Kidney (tissue), 14 donors: ENCODE results near the gene ARPP19. TPM values are rescaled to one million over a fixed set of nuclear protein-coding genes. Genes with fewer than 3 reads are reported as not detected.

Experiments
- DNase-seq, 5 donors: peaks; one replicate each; pipeline ENCODE4 v3.0.0-alpha.2; 2013 to 2020
- FAIRE-seq: peaks from 2 replicates; lab custom pipeline; 2012; peaks lifted over from hg19 to GRCh38; lab: Jason Lieb, UNC
- H3K27ac ChIP-seq, 2 donors: one replicate each; pipeline ENCODE4 v1.7.0; 2013; ENCODE audit warnings: low read depth in 2 of 2, low read length in 2 of 2, inconsistent platforms in 1 of 2
- H3K27me3 ChIP-seq: one replicate; pipeline ENCODE4 v1.7.1; 2013; ENCODE audit warnings: low read length, inconsistent platforms; ENCODE audit not compliant: control insufficient read depth, insufficient read depth
- H3K36me3 ChIP-seq, 3 donors: one replicate each; pipeline versions ENCODE4 v1.7.0 to v1.7.1; 2013; ENCODE audit warnings: low read length in 3 of 3, control low read depth in 1 of 3, inconsistent platforms in 1 of 3; ENCODE audit not compliant: insufficient read depth in 3 of 3, control insufficient read depth in 2 of 3
- H3K4me1 ChIP-seq, 3 donors: one replicate each; pipeline versions ENCODE4 v1.7.0 to v1.7.1; 2013; ENCODE audit warnings: low read length in 3 of 3, inconsistent platforms in 1 of 3, low read depth in 1 of 3; ENCODE audit not compliant: control insufficient read depth in 2 of 3, insufficient read depth in 2 of 3
- H3K4me3 ChIP-seq, 3 donors: one replicate each; pipeline versions ENCODE4 v1.7.0 to v1.8.1; 2013; ENCODE audit warnings: low read length in 3 of 3, control low read depth in 1 of 3, inconsistent platforms in 1 of 3
- H3K9ac ChIP-seq, 3 donors: one replicate each; pipeline versions ENCODE4 v1.7.0 to v1.7.1; 2013; ENCODE audit warnings: low read length in 3 of 3, control low read depth in 1 of 3, inconsistent platforms in 1 of 3
- H3K9me3 ChIP-seq, 3 donors: one replicate each; pipeline versions ENCODE4 v1.7.0 to v1.7.1; 2013; ENCODE audit warnings: low read length in 3 of 3, control low read depth in 1 of 3, inconsistent platforms in 1 of 3; ENCODE audit not compliant: control insufficient read depth in 2 of 3, insufficient read depth in 1 of 3
- intact Hi-C: fragments of 100-400 bp; cut with DNase I; formaldehyde crosslinking; loops from one replicate; pipeline ENCODE4 v1.11.1; 2022
- polyA plus RNA-seq: library from polyadenylated mRNA; stranded (reverse); fragments of 350-450 nt; fragmentation: Illumina TruSeq; extraction: RNeasy Lipid Tissue Mini Kit (QIAGEN cat#74804); gene quantifications from one replicate; pipeline ENCODE4 v1.2.3, GENCODE V29; 2014; ENCODE audit warnings: low read depth, low replicate concordance; ENCODE audit not compliant: insufficient read depth
- total RNA-seq: library from RNA; stranded (reverse); fragmentation: NEBNext Ultra II Directional; extraction: Animal tissue kit (Norgen Biotek cat#: 25700); gene quantifications from one replicate; pipeline ENCODE4 v1.2.1, GENCODE V29; 2021
- TF ChIP-seq, protein P1 (sequence below): IDR thresholded peaks from 3 replicates; pipeline ENCODE4 v1.5.1; 2012; ENCODE audit warnings: mild to moderate bottlenecking, moderate library complexity, borderline replicate concordance; ENCODE audit not compliant: insufficient read depth; ENCODE audit errors: extremely low read depth
- donor health status: control.
- donor health status: control.
- donor health status: control.
- donor health status: control.
- donor health status: control.
- donor health status: DM: yes; HTN: yes; CAD: no.
- donor health status: Normal renal cell carcinoma (clear cell type).

ARPP19 gene
- total and polyA plus RNA-seq, 2 donors from 2014 or later: 43.0 to 160 TPM

DNA sequence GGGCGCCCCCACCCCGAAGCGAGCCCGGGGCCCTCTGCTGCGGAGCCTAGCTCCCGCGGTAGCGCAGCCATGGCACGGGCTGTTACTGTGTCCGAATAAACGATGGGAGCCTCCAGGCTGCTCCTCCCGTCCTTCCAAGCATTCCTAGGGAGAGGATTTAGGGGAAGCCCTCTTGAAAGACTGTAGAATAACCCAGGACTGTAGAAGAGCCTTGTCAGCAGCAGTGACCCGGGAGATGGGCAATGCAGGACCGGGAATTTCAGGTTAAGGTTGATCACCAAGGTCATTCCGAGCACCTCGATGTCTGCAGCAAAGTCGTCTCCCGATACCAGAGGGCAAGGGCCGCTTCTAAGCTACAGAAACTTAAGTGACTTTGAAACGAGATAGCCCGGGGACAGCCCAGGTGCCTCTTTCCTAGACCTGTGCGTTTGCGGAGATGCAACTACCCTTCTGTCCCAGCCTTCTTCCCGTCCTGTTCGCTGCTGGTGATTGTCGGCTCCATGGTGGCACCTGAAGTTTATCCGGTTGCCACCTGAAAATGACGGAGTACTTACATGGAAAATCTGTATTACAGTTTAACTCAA lies 39.4 kb downstream of the ARPP19 start:
- no peak for FAIRE-seq
- DNase-seq: peak in 4 of 5 donors; percentile 25 to 52 (median 44)

DNA sequence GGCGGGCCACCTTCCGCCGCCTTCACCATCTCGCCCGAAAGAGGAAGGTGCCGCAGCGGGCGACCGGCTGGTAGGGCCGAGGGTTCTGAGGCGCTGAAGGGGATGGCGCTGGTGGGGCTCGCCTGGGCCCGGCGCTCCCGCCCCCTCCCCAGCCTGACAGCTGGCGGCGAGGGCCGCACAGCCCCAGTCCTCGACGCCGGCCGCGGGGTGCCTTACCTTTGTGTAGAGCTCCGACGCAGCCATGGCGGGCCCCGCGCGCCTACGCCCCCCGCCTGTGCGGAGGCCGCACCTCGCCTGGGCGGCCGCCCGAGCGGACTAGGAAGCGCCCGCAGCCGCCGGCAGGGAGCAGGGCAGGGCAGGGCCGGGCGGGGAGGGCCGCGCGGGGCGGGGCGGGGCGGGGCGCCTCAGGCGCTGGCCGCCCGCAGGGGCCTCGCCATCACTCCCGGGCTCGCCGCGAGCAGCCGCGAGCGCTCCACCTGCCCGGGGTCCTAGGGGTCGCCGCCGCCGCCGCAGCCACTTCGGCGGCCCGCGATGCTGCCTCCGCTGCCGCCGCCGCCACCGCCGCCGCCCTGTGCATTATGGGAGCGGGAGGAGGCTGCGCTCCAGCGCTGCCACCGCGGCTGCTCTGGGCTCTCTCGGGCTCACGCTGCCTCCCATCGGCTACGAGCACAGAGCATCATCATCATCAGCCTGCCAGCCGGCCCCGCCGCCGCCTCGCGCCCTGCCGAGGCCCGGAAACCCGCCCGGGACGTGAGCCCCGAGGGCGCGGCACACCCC lies 40.1 kb downstream of the ARPP19 start, which contains the start of gene MYO5A:
MYO5A (minus strand) TSS at position 317 of the 777 bp plus-strand sequence; CDS start at position 243, 74 bp downstream.
- H3K27me3 ChIP-seq: peaks cover 19% of the 10 kb centered on the region
- H3K9me3 ChIP-seq: no peaks in the 10 kb centered on the region
- H3K4me1 ChIP-seq: peaks cover 0 to 8% (median 0%) of the 10 kb centered on the region in 3 donors
- intact Hi-C loops: no loop called here
- TF ChIP-seq, protein P1, sequence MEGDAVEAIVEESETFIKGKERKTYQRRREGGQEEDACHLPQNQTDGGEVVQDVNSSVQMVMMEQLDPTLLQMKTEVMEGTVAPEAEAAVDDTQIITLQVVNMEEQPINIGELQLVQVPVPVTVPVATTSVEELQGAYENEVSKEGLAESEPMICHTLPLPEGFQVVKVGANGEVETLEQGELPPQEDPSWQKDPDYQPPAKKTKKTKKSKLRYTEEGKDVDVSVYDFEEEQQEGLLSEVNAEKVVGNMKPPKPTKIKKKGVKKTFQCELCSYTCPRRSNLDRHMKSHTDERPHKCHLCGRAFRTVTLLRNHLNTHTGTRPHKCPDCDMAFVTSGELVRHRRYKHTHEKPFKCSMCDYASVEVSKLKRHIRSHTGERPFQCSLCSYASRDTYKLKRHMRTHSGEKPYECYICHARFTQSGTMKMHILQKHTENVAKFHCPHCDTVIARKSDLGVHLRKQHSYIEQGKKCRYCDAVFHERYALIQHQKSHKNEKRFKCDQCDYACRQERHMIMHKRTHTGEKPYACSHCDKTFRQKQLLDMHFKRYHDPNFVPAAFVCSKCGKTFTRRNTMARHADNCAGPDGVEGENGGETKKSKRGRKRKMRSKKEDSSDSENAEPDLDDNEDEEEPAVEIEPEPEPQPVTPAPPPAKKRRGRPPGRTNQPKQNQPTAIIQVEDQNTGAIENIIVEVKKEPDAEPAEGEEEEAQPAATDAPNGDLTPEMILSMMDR: peak; percentile 5
- DNase-seq (peak; percentile 74 to 90 (median 81)), FAIRE-seq (no peak)
- H3K27ac ChIP-seq: peak within 1 kb of the TSS; percentile 52 to 58
- peak within 1 kb of the TSS; percentile 54 to 83 (median 80) for H3K4me3 ChIP-seq
- H3K36me3 ChIP-seq: no peaks in the 10 kb centered on the region
- peak within 1 kb of the TSS; percentile 12 to 68 (median 56) for H3K9ac ChIP-seq

More for the DNA sequence above, 39.4 kb downstream of the ARPP19 start:
- Histone ChIP-seq H3K36me3 (no peaks in the 10 kb centered on the region), H3K9ac (peak overlapping the region; percentile 12 to 68 (median 56)), H3K9me3 (no peaks in the 10 kb centered on the region), H3K4me3 (peak overlapping the region; percentile 36 to 83 (median 80)), H3K27ac (peak overlapping the region; percentile 52 to 58), H3K27me3 (peaks cover 19% of the 10 kb centered on the region), H3K4me1 (peaks cover 0 to 8% (median 0%) of the 10 kb centered on the region in 3 donors)
- TF ChIP-seq, protein P1: no peak
- intact Hi-C loops: no loop called here

DNA sequence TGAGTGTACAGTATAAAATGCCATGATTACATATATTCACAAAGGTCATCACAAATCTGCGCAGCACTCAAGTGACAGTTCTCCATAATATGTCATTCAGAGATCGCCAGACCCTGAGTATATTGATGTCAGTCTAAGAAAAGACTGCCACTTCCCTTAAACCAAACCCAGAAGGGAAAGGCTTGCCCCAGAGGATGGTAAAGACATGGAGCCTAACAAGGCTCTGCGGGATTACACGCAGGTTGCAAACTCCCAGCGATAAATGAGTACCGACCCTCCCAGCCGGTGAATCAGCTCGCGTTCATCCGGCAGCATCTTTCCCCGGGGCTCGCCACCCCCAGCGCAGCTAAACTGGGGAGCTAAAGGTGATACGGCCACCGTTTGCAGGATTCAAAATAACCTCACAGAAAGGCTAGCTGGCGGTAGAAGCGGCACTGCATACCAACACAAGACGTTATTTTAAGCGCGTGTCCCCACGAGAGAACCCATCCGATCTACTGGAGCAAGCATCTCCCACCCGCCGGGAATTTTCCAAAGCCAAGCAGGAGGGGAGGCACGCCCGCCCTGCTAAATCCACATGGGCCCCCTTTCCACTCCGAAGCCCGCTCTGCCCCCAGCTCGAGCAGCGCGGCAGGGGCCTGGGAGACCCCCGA lies 40.8 kb downstream of the ARPP19 start:
- H3K27ac ChIP-seq: peak overlapping the region in 1 of 2 donors; percentile 35
- peak overlapping the region in 2 of 3 donors; percentile 4 to 21 for H3K9ac ChIP-seq
- TF ChIP-seq, protein P1: no peak
- FAIRE-seq: no peak
- peak overlapping the region; percentile 53 to 75 (median 54) for H3K4me3 ChIP-seq
- H3K27me3 ChIP-seq: peaks cover 19% of the 10 kb centered on the region
- H3K9me3 ChIP-seq: no peaks in the 10 kb centered on the region
- peak in 3 of 5 donors; percentile 50 to 58 (median 51) for DNase-seq
- intact Hi-C loops: no loop called here
- peaks cover 0 to 8% (median 0%) of the 10 kb centered on the region in 3 donors for H3K4me1 ChIP-seq
- no peaks in the 10 kb centered on the region for H3K36me3 ChIP-seq
